Calu3 (cell line): ENCODE measurements around the gene PPP2R3B. TPM values are rescaled to one million over a fixed set of nuclear protein-coding genes. Genes with fewer than 3 reads are reported as not detected.

ENCODE experiments used
- BruUV-seq: library from RNA; stranded (reverse); fragments of 400-500 nt; replicated peaks from 2 replicates; lab custom pipeline; 2021; lab: Mats Ljungman, UMichigan
- CTCF ChIA-PET: fragments of 300-600 bp; sonication (Branson Sonifier 250); formaldehyde crosslinking; loops from one replicate; lab custom pipeline; 2022; ENCODE audit warnings: antibody characterized with exemption; lab: Charles Lee
- DNase-seq: peaks from one replicate; pipeline ENCODE4 v3.0.0; 2022
- H3K27ac Mint-ChIP-seq: one replicate; pipeline ENCODE4 v1.8.0; 2022; ENCODE audit warnings: mixed read lengths; ENCODE audit not compliant: unreplicated experiment
- H3K27me3 Mint-ChIP-seq: one replicate; pipeline ENCODE4 v1.8.0; 2022; ENCODE audit warnings: mixed read lengths; ENCODE audit not compliant: unreplicated experiment
- H3K36me3 Mint-ChIP-seq: one replicate; pipeline ENCODE4 v1.8.0; 2022; ENCODE audit warnings: mild to moderate bottlenecking, moderate library complexity, mixed read lengths; ENCODE audit not compliant: insufficient read depth, unreplicated experiment
- H3K4me1 Mint-ChIP-seq: one replicate; pipeline ENCODE4 v1.8.0; 2022; ENCODE audit warnings: mild to moderate bottlenecking, low read depth, mixed read lengths; ENCODE audit not compliant: unreplicated experiment
- H3K4me3 Mint-ChIP-seq: one replicate; pipeline ENCODE4 v1.8.0; 2022; ENCODE audit warnings: mild to moderate bottlenecking, low read depth, moderate library complexity, mixed read lengths; ENCODE audit not compliant: unreplicated experiment
- H3K9me3 Mint-ChIP-seq: one replicate; pipeline ENCODE4 v1.8.0; 2022; ENCODE audit warnings: low read depth, mixed read lengths; ENCODE audit not compliant: unreplicated experiment
- intact Hi-C: fragments of 100-400 bp; cut with micrococcal nuclease; formaldehyde crosslinking; loops from one replicate; pipeline ENCODE4 v1.10.0; 2022; ENCODE audit not compliant: unreplicated experiment
- total RNA-seq: library from RNA; stranded (reverse); gene quantifications from 2 replicates; pipeline ENCODE4 v1.2.3, GENCODE V29; 2022
- TF ChIP-seq, protein P1 (sequence below): fragments of 200-600 bp; IDR thresholded peaks from one replicate; pipeline ENCODE4 v1.8.0; 2022; ENCODE audit warnings: antibody characterized with exemption; ENCODE audit not compliant: unreplicated experiment

PPP2R3B gene
- total RNA-seq, 1 experiment from 2014 or later, result 25.4 TPM

DNA sequence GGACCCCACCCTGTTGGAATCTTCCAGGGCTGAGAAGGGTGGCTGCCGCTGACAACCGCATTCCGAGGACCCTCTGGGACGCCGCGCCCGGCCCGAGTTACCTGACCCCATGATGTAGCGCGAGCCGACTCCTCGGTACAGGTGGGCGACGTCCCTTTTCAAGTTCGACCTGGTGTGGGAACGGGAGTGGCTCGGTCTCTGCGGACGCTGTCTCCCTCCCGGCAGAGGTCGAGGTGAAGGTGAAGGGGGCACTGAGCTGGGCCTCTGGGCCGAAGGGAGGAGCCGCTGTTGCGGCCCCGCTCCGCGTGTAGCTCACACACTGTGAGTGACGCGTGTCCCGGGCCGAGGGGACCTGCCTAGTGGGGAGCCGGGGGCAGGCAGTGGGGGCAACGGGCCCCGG lies 72.7 kb downstream of the PPP2R3B start:
- BruUV-seq, result no TSS peak
- no peaks in the 10 kb centered on the region for H3K4me1 Mint-ChIP-seq
- H3K36me3 Mint-ChIP-seq, result peaks cover 31% of the 10 kb centered on the region
- H3K4me3 Mint-ChIP-seq, result no peak overlapping the region
- peaks cover 3% of the 10 kb centered on the region for H3K9me3 Mint-ChIP-seq
- intact Hi-C loops, result no loop called here
- no peak for DNase-seq
- TF ChIP-seq, protein P1, sequence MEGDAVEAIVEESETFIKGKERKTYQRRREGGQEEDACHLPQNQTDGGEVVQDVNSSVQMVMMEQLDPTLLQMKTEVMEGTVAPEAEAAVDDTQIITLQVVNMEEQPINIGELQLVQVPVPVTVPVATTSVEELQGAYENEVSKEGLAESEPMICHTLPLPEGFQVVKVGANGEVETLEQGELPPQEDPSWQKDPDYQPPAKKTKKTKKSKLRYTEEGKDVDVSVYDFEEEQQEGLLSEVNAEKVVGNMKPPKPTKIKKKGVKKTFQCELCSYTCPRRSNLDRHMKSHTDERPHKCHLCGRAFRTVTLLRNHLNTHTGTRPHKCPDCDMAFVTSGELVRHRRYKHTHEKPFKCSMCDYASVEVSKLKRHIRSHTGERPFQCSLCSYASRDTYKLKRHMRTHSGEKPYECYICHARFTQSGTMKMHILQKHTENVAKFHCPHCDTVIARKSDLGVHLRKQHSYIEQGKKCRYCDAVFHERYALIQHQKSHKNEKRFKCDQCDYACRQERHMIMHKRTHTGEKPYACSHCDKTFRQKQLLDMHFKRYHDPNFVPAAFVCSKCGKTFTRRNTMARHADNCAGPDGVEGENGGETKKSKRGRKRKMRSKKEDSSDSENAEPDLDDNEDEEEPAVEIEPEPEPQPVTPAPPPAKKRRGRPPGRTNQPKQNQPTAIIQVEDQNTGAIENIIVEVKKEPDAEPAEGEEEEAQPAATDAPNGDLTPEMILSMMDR, result no peak
- H3K27ac Mint-ChIP-seq, result no peak overlapping the region
- H3K27me3 Mint-ChIP-seq, result no peaks in the 10 kb centered on the region
- CTCF ChIA-PET, result no interaction called here

DNA sequence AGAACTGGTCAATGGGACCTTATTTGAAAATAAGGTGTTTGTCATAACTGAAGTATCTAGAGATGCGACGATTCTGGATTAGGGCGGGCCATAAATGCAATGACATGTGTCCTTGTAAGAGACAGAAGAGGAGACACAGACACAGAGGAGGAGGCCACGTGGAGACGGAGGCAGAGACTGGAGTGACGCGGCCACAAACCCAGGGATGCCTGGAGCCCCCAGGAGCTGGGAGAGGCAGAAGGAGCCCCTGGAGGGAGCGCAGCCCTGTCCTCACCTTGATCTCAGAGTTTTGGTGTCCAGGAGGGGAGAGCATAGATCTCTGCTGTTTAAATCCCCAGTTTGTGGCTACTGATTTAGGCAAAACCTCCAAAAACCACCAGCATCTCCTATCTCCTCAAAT lies 73.2 kb downstream of the PPP2R3B start:
- TF ChIP-seq, protein P1, result no peak

DNA sequence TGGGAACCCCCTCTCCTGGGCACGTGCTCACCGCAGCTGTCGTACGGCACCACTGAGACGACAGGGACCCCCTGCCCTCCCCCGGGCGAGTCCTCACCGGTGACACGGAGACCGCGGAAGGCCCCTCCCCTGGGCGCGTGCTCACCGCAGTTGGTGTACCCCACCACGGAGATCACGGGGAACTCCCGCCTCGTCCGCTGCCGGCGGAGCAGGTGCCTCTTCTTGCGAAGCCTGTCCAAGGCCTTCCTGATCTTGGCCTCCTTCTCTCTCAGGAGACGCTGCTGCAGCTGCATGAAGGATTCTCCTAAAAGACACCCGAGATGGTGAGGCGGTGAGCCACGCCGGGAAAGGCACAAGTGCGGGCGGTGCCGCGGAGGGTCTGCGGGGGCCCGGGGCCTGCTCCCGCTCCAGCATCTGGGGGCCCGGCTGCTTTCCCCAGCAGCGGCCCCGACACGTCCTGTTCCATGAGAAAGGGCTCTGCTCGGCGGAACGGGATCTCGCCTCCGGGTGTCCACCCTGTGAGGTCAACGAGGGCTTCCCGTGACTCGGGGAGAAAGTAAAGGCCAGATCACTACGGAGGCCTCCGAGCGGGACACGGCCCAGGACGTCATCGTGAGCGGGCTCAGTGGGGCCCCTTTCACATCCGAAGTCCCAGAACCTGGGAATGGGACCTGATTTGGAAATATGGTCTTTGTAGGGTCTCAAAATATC lies 73.9 kb downstream of the PPP2R3B start:
- intact Hi-C loops, result no loop called here
- H3K4me3 Mint-ChIP-seq, result no peak overlapping the region
- TF ChIP-seq, protein P1, result no peak
- no peaks in the 10 kb centered on the region for H3K27me3 Mint-ChIP-seq
- H3K9me3 Mint-ChIP-seq, result no peaks in the 10 kb centered on the region
- no peak overlapping the region for H3K27ac Mint-ChIP-seq
- no peaks in the 10 kb centered on the region for H3K4me1 Mint-ChIP-seq
- peaks cover 28% of the 10 kb centered on the region for H3K36me3 Mint-ChIP-seq
- no peak for DNase-seq
- BruUV-seq, result no TSS peak
- CTCF ChIA-PET, result no interaction called here

More for the DNA sequence above, 73.2 kb downstream of the PPP2R3B start:
- DNase-seq, result no peak
- Mint-ChIP-seq H3K9me3 (peaks cover 3% of the 10 kb centered on the region), H3K4me3 (no peak overlapping the region), H3K36me3 (peaks cover 28% of the 10 kb centered on the region), H3K27ac (no peak overlapping the region), H3K27me3 (no peaks in the 10 kb centered on the region), H3K4me1 (no peaks in the 10 kb centered on the region)
- CTCF ChIA-PET, result no interaction called here
- intact Hi-C loops, result no loop called here
- no TSS peak for BruUV-seq

DNA sequence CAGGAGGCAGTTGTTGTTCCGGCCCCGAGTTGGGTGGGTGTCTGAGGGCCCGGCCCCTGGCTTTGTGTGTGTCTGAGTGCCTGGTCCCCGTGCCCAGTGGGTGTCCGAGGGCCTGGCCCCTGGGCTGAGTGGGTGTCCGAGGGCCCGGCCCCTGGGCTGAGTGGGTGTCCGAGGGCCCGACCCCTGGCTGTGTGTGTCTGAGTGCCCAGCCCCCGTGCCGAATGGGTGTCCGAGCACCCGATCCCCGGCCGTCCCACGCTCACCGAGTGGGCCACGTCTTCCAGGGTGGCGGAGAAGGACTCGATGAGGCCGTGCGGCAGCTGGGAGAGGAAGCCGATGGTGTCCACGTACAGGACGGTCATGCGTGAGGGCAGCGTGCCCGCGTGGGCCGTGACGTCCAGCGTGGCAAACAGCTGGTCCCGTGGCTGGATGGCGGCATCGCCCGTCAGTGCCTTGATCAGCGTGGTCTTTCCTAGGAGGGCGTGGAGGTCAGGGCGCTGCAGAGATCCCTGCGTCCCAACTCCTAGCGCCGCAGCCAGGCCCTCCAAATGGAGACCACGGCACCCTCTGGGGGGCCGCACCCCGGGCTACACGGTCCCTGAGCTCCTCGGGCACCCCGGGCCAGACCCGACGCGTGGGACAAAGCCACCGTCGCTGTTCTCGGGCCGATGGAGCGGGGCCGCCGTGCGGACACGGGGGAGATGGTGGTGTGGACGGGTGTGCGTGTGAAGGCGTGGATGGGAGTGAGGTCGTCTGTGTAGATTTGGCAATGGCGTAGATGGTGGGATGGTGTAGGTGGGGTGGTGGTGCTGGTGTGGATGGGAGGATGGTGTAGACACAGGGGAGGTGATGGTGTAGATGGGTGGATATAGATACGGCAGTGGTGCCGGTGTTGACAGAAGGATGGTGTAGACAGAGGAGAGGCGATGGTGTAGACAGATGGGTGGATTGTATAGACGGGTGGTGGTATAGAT lies 75.3 kb downstream of the PPP2R3B start:
- H3K9me3 Mint-ChIP-seq, result no peaks in the 10 kb centered on the region
- CTCF ChIA-PET, result no interaction called here
- no peak for DNase-seq
- TF ChIP-seq, protein P1, result no peak
- BruUV-seq, result no TSS peak
- H3K27me3 Mint-ChIP-seq, result no peaks in the 10 kb centered on the region
- H3K4me1 Mint-ChIP-seq, result no peaks in the 10 kb centered on the region
- intact Hi-C loops, result no loop called here
- H3K36me3 Mint-ChIP-seq, result peaks cover 33% of the 10 kb centered on the region
- no peak overlapping the region for H3K27ac Mint-ChIP-seq
- no peak overlapping the region for H3K4me3 Mint-ChIP-seq
